H9 (cell line): ENCODE data around the gene GRID1. TPM values are rescaled to one million over a fixed set of nuclear protein-coding genes. Genes with fewer than 3 reads are reported as not detected.

Experiments
- DNase-seq: peaks from one replicate; pipeline ENCODE4 v3.0.0-alpha.2; 2017
- H2AFZ ChIP-seq: one replicate; pipeline ENCODE4 v1.6.1; 2013; ENCODE audit warnings: mild to moderate bottlenecking, low read length, control low read depth, moderate library complexity
- H2AK5ac ChIP-seq: 2 replicates; pipeline ENCODE4 v1.6.1; 2013; ENCODE audit warnings: low read length, control low read depth, mixed read lengths; ENCODE audit not compliant: insufficient read length
- H2BK120ac ChIP-seq: one replicate; pipeline ENCODE4 v1.6.1; 2013; ENCODE audit warnings: low read depth, mild to moderate bottlenecking, low read length, control low read depth, inconsistent platforms; ENCODE audit not compliant: poor library complexity, severe bottlenecking
- H2BK12ac ChIP-seq: 2 replicates; pipeline ENCODE4 v1.6.1; 2013; ENCODE audit warnings: low read length, control low read depth, mixed read lengths, low read depth; ENCODE audit not compliant: insufficient read length
- H2BK15ac ChIP-seq: 2 replicates; pipeline ENCODE4 v1.6.1; 2013; ENCODE audit warnings: low read depth, low read length, control low read depth
- H2BK20ac ChIP-seq: one replicate; pipeline ENCODE4 v1.6.1; 2013; ENCODE audit warnings: low read depth, mild to moderate bottlenecking, low read length, control low read depth, inconsistent platforms; ENCODE audit not compliant: poor library complexity, severe bottlenecking
- H2BK5ac ChIP-seq: 2 replicates; pipeline ENCODE4 v1.6.1; 2013; ENCODE audit warnings: low read length, control low read depth, mixed read lengths; ENCODE audit not compliant: insufficient read length
- H3K14ac ChIP-seq: 2 replicates; pipeline ENCODE4 v1.6.1; 2013; ENCODE audit warnings: low read length, control low read depth; ENCODE audit not compliant: insufficient read depth
- H3K18ac ChIP-seq: 2 replicates; pipeline ENCODE4 v1.6.1; 2013; ENCODE audit warnings: low read depth, mild to moderate bottlenecking, mixed read lengths, low read length, control low read depth; ENCODE audit not compliant: insufficient read length
- H3K23ac ChIP-seq: 2 replicates; pipeline ENCODE4 v1.6.1; 2013; ENCODE audit warnings: low read length, control low read depth, mixed read lengths, low read depth; ENCODE audit not compliant: insufficient read length
- H3K23me2 ChIP-seq: 2 replicates; pipeline ENCODE4 v1.6.1; 2013; ENCODE audit warnings: low read depth, mild to moderate bottlenecking, mixed read lengths, low read length, control low read depth; ENCODE audit not compliant: insufficient read length, poor library complexity, severe bottlenecking
- H3K27ac ChIP-seq: 2 replicates; pipeline ENCODE4 v1.5.1; 2013; ENCODE audit warnings: low read length, control low read depth, mixed read lengths, low read depth; ENCODE audit not compliant: insufficient read length
- H3K27me3 ChIP-seq: 2 replicates; pipeline ENCODE4 v1.6.1; 2013; ENCODE audit warnings: low read length, control low read depth, inconsistent platforms; ENCODE audit not compliant: insufficient read depth
- H3K4ac ChIP-seq: 2 replicates; pipeline ENCODE4 v1.6.1; 2013; ENCODE audit warnings: low read depth, mild to moderate bottlenecking, control low read depth, inconsistent platforms, low read length, moderate library complexity
- H3K4me1 ChIP-seq: 2 replicates; pipeline ENCODE4 v1.6.1; 2013; ENCODE audit warnings: low read length, control low read depth, inconsistent platforms; ENCODE audit not compliant: insufficient read depth
- H3K4me2 ChIP-seq: 2 replicates; pipeline ENCODE4 v1.6.1; 2013; ENCODE audit warnings: low read length, control low read depth, mixed read lengths; ENCODE audit not compliant: insufficient read length, insufficient read depth
- H3K56ac ChIP-seq: 2 replicates; pipeline ENCODE4 v1.6.1; 2013; ENCODE audit warnings: low read depth, mild to moderate bottlenecking, mixed read lengths, low read length, control low read depth; ENCODE audit not compliant: insufficient read length
- H3K79me1 ChIP-seq: 2 replicates; pipeline ENCODE4 v1.6.1; 2013; ENCODE audit warnings: low read depth, mild to moderate bottlenecking, moderate library complexity, low read length, control low read depth, inconsistent platforms; ENCODE audit not compliant: insufficient read depth, poor library complexity, severe bottlenecking
- H3K79me2 ChIP-seq: 2 replicates; pipeline ENCODE4 v1.6.1; 2013; ENCODE audit warnings: low read length, control low read depth, inconsistent platforms; ENCODE audit not compliant: insufficient read depth
- H3K9ac ChIP-seq: 2 replicates; pipeline ENCODE4 v1.6.1; 2013; ENCODE audit warnings: low read length, control low read depth, mixed read lengths; ENCODE audit not compliant: insufficient read length; ENCODE audit errors: extremely low read depth
- H3K9me3 ChIP-seq: one replicate; pipeline ENCODE4 v1.6.1; 2013; ENCODE audit warnings: low read depth, low read length, inconsistent platforms; ENCODE audit not compliant: control insufficient read depth
- H3T11ph ChIP-seq: one replicate; pipeline ENCODE4 v1.6.1; 2013; ENCODE audit warnings: mild to moderate bottlenecking, low read length, control low read depth, inconsistent platforms
- H4K20me1 ChIP-seq: one replicate; pipeline ENCODE4 v1.6.1; 2013; ENCODE audit not compliant: control insufficient read depth, insufficient read length, insufficient read depth
- H4K5ac ChIP-seq: 2 replicates; pipeline ENCODE4 v1.6.1; 2013; ENCODE audit warnings: low read depth, mild to moderate bottlenecking, mixed read lengths, low read length, control low read depth; ENCODE audit not compliant: insufficient read length
- H4K8ac ChIP-seq: replicated peaks from 2 replicates; pipeline ENCODE4 v1.6.1; 2013; ENCODE audit warnings: low read length, control low read depth, mixed read lengths, low read depth; ENCODE audit not compliant: insufficient read length
- H4K91ac ChIP-seq: 2 replicates; pipeline ENCODE4 v1.6.1; 2013; ENCODE audit warnings: low read depth, mild to moderate bottlenecking, moderate library complexity, mixed read lengths, low read length, control low read depth; ENCODE audit not compliant: insufficient read length
- H3K27ac Mint-ChIP-seq, 3 experiments: 2 replicates in 2 of 3; 3 replicates in 1 of 3; pipeline ENCODE4 v1.8.0; 2020 to 2021; ENCODE audit warnings: mixed read lengths in 3 of 3, mild to moderate bottlenecking in 1 of 3, moderate library complexity in 1 of 3
- H3K27me3 Mint-ChIP-seq: 2 replicates; pipeline ENCODE4 v1.8.0; 2021; ENCODE audit warnings: low read depth, mild to moderate bottlenecking, moderate library complexity, mixed read lengths
- H3K36me3 Mint-ChIP-seq, 3 experiments: 2 replicates in 2 of 3; 3 replicates in 1 of 3; pipeline ENCODE4 v1.8.0; 2020 to 2021; ENCODE audit warnings: low read depth in 3 of 3, mixed read lengths in 3 of 3; ENCODE audit not compliant: insufficient read depth in 1 of 3
- H3K4me1 Mint-ChIP-seq, 2 experiments: 2 replicates each; pipeline ENCODE4 v1.8.0; 2020; ENCODE audit warnings: mixed read lengths in 2 of 2
- H3K4me3 Mint-ChIP-seq, 2 experiments: 2 replicates in 1 of 2; 3 replicates in 1 of 2; pipeline ENCODE4 v1.8.0; 2020 to 2021; ENCODE audit warnings: mild to moderate bottlenecking in 2 of 2, mixed read lengths in 2 of 2, moderate library complexity in 1 of 2
- H3K9me3 Mint-ChIP-seq, 2 experiments: 2 replicates in 1 of 2; 3 replicates in 1 of 2; pipeline ENCODE4 v1.8.0; 2020; ENCODE audit warnings: mild to moderate bottlenecking in 2 of 2, mixed read lengths in 2 of 2, moderate library complexity in 1 of 2
- CTCF ChIP-seq: fragments of 200-600 bp; sonication (generic); conservative IDR thresholded peaks from 3 replicates; pipeline ENCODE4 v1.8.0; 2021; ENCODE audit warnings: antibody characterized with exemption, mild to moderate bottlenecking
- WGBS: extraction: QIAGEN DNeasy Blood & Tissue Kit; methylation state at CpG from one replicate; pipeline ENCODE4 v1.1.7; 2013; ENCODE audit warnings: missing lambda C conversion rate, low lambda C conversion rate, mixed read lengths; ENCODE audit not compliant: insufficient read length; ENCODE audit errors: extremely low coverage; 5-methylcytosine and 5-hydroxymethylcytosine counted together
- total RNA-seq: library from RNA; stranded (reverse); gene quantifications from 2 replicates; pipeline ENCODE4 v1.2.1, GENCODE V29; 2021

The GRID1 gene
- total RNA-seq, 1 experiment from 2014 or later, result 0.35 TPM

GRCh38 chr10:86062198-86062550 is 304.4 kb downstream of the GRID1 start:
- Histone ChIP-seq H3K27ac (no peak overlapping the region), H3K4me1 (no peaks in the 10 kb centered on the region), H2BK15ac (no peak overlapping the region), H3K79me2 (no peaks in the 10 kb centered on the region), H3K79me1 (no peaks in the 10 kb centered on the region), H3K18ac (no peak overlapping the region), H2BK5ac (no peak overlapping the region), H4K5ac (no peak overlapping the region), H3K4ac (no peak overlapping the region), H3K4me2 (no peak overlapping the region), H3K23ac (no peak overlapping the region), H4K91ac (no peak overlapping the region), H3K23me2 (no peaks in the 10 kb centered on the region), H2AFZ (no peak overlapping the region), H2AK5ac (no peak overlapping the region), H3K9ac (no peak overlapping the region), H4K8ac (no peak overlapping the region), H3K9me3 (no peaks in the 10 kb centered on the region), H4K20me1 (no peaks in the 10 kb centered on the region), H3T11ph (no peak overlapping the region), H3K56ac (no peak overlapping the region), H2BK20ac (no peak overlapping the region), H3K14ac (no peak overlapping the region), H2BK120ac (no peak overlapping the region), H2BK12ac (no peak overlapping the region), H3K27me3 (no peaks in the 10 kb centered on the region)
- TF ChIP-seq CTCF, result no peak
- H3K9me3 Mint-ChIP-seq, result no peaks in the 10 kb centered on the region; a peak in 1 of 5 replicates
- WGBS, result no CpG with 5 or more reads among the region's 8 CpGs
- no peaks in the 10 kb centered on the region; a peak in 1 of 7 replicates for H3K36me3 Mint-ChIP-seq
- no peak for DNase-seq
- peaks cover 2 to 7% of the 10 kb centered on the region in 2 experiments; a peak in 2 of 4 replicates for H3K4me1 Mint-ChIP-seq
- no peak overlapping the region for H3K27ac Mint-ChIP-seq
- no peak overlapping the region for H3K4me3 Mint-ChIP-seq
- peaks cover 10% of the 10 kb centered on the region for H3K27me3 Mint-ChIP-seq
